ENCODE results near the gene RHOF.

RHOF gene

DNA sequence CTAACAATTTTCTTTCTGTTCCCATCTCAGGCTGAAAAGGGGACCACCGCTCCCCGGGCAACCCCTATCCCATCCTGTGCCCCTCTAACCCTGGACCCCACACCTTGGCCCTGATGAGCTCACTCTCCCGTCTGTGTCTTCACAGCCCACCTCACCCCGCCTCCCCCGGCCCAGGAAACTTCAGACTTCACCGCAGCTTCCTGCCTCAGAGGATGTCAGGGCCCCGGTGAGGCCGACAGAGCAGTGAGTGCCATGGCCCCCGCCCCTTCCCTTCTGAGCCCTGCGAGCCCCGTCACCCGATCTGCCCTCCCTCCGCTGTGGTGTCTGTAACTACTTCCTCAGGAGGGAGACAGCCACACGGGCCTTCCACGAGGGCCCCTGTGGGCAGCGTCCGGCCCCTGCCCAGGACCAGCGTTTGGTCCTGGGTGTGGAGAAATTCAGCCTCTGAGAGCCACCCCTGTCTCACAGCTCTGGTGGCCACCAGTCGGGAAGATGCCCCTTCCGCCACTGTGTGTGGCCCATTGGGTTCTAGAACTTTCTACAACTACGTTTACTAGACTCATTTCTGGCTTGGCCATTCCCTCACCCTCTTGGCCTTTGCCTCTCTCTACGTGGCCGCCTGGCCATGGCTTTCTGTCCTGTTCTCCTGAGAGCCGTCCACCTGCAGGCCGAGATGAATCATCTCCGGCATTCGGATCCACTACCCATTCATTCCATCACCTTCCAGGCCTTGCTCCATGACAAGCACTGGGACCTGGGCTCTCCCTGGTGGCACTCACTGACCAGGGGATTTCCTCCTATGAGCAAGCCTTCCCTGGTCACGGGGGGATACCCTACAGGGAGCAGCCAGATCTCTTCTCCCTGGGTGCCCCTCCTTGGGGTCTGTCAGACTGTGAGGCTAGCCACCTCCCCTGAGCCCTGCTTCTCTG, 3.4 kb downstream of the RHOF start:
- H3K27me3 ChIP-seq = no peaks in the 10 kb centered on the region
- TF ChIP-seq, protein P1, sequence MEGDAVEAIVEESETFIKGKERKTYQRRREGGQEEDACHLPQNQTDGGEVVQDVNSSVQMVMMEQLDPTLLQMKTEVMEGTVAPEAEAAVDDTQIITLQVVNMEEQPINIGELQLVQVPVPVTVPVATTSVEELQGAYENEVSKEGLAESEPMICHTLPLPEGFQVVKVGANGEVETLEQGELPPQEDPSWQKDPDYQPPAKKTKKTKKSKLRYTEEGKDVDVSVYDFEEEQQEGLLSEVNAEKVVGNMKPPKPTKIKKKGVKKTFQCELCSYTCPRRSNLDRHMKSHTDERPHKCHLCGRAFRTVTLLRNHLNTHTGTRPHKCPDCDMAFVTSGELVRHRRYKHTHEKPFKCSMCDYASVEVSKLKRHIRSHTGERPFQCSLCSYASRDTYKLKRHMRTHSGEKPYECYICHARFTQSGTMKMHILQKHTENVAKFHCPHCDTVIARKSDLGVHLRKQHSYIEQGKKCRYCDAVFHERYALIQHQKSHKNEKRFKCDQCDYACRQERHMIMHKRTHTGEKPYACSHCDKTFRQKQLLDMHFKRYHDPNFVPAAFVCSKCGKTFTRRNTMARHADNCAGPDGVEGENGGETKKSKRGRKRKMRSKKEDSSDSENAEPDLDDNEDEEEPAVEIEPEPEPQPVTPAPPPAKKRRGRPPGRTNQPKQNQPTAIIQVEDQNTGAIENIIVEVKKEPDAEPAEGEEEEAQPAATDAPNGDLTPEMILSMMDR (IDR thresholded peaks at IDR 0.05; ENCODE audit: low read depth, low read length) = no peak
- H3K4me1 ChIP-seq = peaks cover 1% of the 10 kb centered on the region
- H3K36me3 ChIP-seq = no peaks in the 10 kb centered on the region
- peak; percentile 7 for DNase-seq
- no peaks in the 10 kb centered on the region for H3K9me3 ChIP-seq
- no peak overlapping the region for H3K4me3 ChIP-seq (ENCODE audit: low read depth, low read length)

- TF ChIP-seq, protein P1 (IDR thresholded peaks at IDR 0.05; ENCODE audit: low read depth, low read length) = no peak
- Histone ChIP-seq H3K9me3 (no peaks in the 10 kb centered on the region), H3K27me3 (no peaks in the 10 kb centered on the region), H3K4me1 (no peaks in the 10 kb centered on the region), H3K36me3 (no peaks in the 10 kb centered on the region), H3K4me3 (ENCODE audit: low read depth, low read length) (no peak overlapping the region)
- DNase-seq = peak; percentile 17
Observed at GRCh38 chr12:121789233-121789781, 4.2 kb downstream of the RHOF start.

DNA sequence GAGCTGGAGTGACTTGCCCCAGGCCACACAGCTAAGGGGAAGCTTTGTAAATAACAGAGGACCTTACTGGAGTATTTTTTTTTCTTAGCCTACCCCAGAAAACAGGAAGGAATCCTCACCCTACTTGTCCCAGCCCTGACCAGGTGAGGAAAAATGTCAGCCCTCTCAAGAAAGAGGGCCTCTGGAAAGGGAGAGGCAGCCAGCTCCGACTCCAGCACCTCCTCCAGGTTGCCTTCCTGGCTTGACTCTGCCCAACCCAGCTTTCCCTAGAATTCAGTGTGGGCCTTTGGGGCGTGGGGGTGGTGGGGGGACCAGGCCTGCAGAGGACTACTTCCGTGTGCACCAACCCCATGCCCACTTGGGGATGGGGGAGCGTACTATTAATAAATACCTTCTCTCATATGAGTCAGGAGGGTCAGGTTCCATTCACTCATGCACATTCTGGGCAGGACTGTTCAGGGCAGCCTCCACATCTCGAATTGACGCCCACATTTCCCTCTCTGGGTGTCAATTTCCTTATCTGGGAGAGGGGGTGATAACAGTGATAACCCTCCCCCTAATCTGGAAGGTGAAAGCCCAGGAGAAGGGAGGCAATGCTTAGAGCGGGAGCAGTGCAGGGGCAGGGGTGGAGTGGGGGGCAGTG, 5.2 kb downstream of the RHOF start:
- Histone ChIP-seq H3K27me3 (no peaks in the 10 kb centered on the region), H3K9me3 (no peaks in the 10 kb centered on the region), H3K4me3 (ENCODE audit: low read depth, low read length) (no peak overlapping the region), H3K4me1 (no peaks in the 10 kb centered on the region), H3K36me3 (no peaks in the 10 kb centered on the region)
- DNase-seq = no peak
- TF ChIP-seq, protein P1 (IDR thresholded peaks at IDR 0.05; ENCODE audit: low read depth, low read length) = no peak

DNA sequence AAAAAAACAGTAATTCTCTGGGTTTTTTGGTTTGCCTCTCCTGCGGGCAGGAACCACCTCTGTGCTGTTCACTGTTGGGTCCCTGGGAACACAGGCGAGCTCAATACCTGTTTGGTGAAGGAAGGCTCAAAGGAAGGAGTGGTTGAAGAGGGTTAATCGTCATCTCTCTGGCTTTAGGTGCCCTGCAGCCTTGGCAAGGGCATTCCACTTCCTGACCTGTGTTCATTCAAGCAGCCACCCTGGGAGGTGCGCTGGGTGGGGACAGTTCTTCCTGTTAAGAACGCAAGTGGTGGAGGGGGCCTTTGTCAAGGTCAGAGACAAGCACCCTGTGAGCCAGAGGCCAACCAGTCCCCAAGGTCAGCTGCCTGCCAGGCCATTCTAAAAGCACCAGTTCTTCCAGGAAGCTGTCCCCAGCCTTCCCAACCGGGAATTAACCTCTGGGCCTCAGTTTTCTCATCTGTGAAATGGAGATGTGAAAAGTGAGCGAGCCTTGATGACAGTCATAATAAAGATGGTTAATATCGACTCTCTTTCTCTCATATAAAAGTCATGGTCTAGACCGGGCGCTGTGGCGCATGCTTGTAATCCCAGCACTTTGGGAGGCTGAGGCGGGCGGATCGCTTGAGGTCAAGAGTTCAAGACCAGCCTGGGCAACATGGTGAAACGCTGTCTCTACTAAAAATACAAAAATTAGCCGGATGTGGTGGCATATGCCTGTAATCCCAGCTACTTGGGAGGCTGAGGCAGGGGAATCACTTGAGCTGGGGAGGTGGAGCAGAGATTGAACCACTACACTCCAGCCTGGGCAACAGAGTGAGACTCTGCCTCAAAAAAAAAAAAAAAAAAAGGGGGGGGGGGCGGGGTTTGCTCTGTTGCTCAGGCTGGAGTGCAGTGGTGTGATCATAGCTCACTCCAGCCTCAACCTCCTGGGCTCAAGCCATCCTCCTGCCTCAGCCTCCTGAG, 6.1 kb downstream of the RHOF start:
- no peaks in the 10 kb centered on the region for H3K27me3 ChIP-seq
- TF ChIP-seq, protein P1 (IDR thresholded peaks at IDR 0.05; ENCODE audit: low read depth, low read length) = no peak
- H3K4me1 ChIP-seq = peaks cover 3% of the 10 kb centered on the region
- no peak for DNase-seq
- no peaks in the 10 kb centered on the region for H3K36me3 ChIP-seq
- H3K4me3 ChIP-seq (ENCODE audit: low read depth, low read length) = no peak overlapping the region
- H3K9me3 ChIP-seq = no peaks in the 10 kb centered on the region

- Histone ChIP-seq H3K27me3 (no peaks in the 10 kb centered on the region), H3K4me1 (peaks cover 3% of the 10 kb centered on the region), H3K4me3 (ENCODE audit: low read depth, low read length) (no peak overlapping the region), H3K36me3 (no peaks in the 10 kb centered on the region), H3K9me3 (no peaks in the 10 kb centered on the region)
- TF ChIP-seq, protein P1 (IDR thresholded peaks at IDR 0.05; ENCODE audit: low read depth, low read length) = no peak
- no peak for DNase-seq
Observed at GRCh38 chr12:121786440-121786825, 7.1 kb downstream of the RHOF start.

Data from BE2C (cell line).